ENCODE measurements around the gene ATP2A1.

ATP2A1 gene

GRCh38 chr16:28842696-28843095, 35.6 kb upstream of the ATP2A1 start:
- Histone ChIP-seq H3K4me1 (ENCODE audit: control insufficient read depth, insufficient read depth, low read length) (peaks cover 17% of the 10 kb centered on the region), H3K36me3 (ENCODE audit: control insufficient read depth, insufficient read depth, low read length) (peaks cover 26% of the 10 kb centered on the region), H3K9ac (ENCODE audit: low read length) (no peak overlapping the region), H3K27me3 (ENCODE audit: control insufficient read depth, insufficient read depth, low read length) (no peaks in the 10 kb centered on the region), H3K4me3 (ENCODE audit: low read length) (no peak overlapping the region), H3K27ac (ENCODE audit: low read depth, low read length) (no peak overlapping the region)

GRCh38 chr16:28843766-28844165, 34.5 kb upstream of the ATP2A1 start:
- Histone ChIP-seq H3K27ac (ENCODE audit: low read depth, low read length) (no peak overlapping the region), H3K27me3 (ENCODE audit: control insufficient read depth, insufficient read depth, low read length) (no peaks in the 10 kb centered on the region), H3K36me3 (ENCODE audit: control insufficient read depth, insufficient read depth, low read length) (peaks cover 26% of the 10 kb centered on the region), H3K4me3 (ENCODE audit: low read length) (no peak overlapping the region), H3K9ac (ENCODE audit: low read length) (no peak overlapping the region), H3K4me1 (ENCODE audit: control insufficient read depth, insufficient read depth, low read length) (peaks cover 17% of the 10 kb centered on the region)

DNA sequence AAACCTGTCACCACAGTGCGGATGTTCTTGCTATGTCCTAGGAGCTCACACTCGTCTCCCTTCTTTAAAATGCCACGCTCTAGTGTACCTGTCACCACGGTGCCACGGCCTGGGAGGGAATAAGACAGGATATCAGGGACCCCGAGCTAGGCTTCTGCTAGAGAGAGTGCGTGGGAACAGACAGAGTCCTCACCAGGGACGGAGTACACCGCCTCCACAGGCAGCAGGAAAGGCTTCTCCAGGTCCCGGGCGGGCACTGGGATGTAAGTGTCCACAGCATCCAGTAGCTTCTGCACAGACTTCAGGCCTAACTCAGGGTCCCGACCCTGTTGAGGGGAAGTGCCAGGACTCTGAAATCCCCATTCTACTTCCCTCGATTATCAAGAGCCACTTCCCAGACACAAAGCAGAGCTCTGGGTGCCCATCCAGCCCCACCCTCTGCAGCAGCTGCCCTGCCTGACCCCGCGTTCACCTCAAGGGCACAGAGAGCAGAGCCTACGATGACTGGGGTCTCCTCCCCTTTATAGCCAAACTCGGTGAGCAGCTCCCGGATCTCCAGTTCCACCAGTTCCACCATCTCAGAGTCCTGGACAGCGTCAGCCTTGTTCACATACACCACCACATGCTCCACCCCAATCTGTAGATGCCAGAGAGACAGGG, 33.9 kb upstream of the ATP2A1 start:
- Histone ChIP-seq H3K27me3 (ENCODE audit: control insufficient read depth, insufficient read depth, low read length) (no peaks in the 10 kb centered on the region), H3K4me1 (ENCODE audit: control insufficient read depth, insufficient read depth, low read length) (peaks cover 17% of the 10 kb centered on the region), H3K4me3 (ENCODE audit: low read length) (no peak overlapping the region), H3K36me3 (ENCODE audit: control insufficient read depth, insufficient read depth, low read length) (peaks cover 26% of the 10 kb centered on the region), H3K27ac (ENCODE audit: low read depth, low read length) (no peak overlapping the region), H3K9ac (ENCODE audit: low read length) (no peak overlapping the region)

GRCh38 chr16:28845293-28845692, 33.0 kb upstream of the ATP2A1 start:
- peaks cover 26% of the 10 kb centered on the region for H3K36me3 ChIP-seq (ENCODE audit: control insufficient read depth, insufficient read depth, low read length)
- peaks cover 17% of the 10 kb centered on the region for H3K4me1 ChIP-seq (ENCODE audit: control insufficient read depth, insufficient read depth, low read length)
- H3K27ac ChIP-seq (ENCODE audit: low read depth, low read length) = no peak overlapping the region
- H3K4me3 ChIP-seq (ENCODE audit: low read length) = peak overlapping the region; percentile 88
- H3K9ac ChIP-seq (ENCODE audit: low read length) = peak overlapping the region; percentile 82
- no peaks in the 10 kb centered on the region for H3K27me3 ChIP-seq (ENCODE audit: control insufficient read depth, insufficient read depth, low read length)

DNA sequence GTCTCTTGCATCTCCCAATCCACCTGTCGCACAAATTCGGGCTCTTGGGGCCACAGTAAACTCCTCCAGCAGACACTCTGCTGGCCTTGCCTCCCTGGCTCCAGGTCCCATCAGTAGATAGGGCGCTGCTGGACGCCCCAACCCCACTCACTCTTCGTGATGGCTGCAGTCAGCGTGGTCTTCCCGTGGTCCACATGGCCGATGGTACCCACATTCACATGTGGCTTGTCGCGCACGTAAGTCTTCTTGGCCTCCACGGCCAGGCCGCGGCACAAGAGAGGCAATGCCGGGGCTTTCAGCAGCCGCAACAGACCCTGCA, 32.6 kb upstream of the ATP2A1 start:
- Histone ChIP-seq H3K36me3 (ENCODE audit: control insufficient read depth, insufficient read depth, low read length) (peaks cover 26% of the 10 kb centered on the region), H3K27ac (ENCODE audit: low read depth, low read length) (peak overlapping the region; percentile 84)

DNA sequence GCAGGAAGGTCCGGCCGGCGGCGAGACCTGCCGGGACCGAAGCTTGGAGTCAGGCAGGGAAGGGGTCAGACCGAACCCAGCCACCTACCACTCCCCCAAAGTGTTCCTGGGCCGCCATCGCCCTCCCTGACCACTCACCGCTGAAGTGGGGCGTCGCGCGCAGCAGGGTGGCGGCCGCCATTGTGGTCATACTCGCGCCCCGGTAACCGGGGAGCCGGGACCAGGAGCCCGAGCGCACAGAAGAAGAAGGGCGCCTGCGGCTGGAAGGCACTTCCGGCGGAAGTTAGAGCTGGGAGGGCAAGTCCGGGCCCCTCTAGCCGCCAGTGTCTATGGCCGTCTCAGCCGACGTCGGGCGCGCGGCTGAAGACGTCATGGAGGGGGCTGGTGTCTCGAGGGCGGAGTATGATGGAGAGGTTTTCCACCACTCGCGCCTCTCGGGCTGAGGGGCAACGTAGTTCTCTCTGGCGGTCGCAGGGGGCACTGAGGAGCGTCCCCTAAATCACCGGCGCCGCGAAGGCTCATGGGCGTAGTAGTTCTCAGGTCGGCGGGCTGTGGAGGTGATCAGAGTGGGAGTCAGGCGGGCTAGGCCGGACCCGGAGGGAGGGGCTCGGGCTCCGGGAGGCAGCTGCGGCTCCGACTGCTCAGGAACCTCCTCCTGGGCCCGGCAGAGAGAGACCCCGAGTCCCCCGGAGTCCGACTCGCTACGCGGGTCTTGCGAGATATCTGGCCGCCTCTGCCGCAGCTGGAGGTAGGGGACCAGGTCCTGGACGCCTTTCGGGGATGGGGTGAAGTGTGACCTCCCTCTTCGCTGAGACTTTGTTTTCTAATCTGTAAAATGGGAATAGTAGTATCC, 32.0 kb upstream of the ATP2A1 start, which contains the start of gene TUFM:
Gene TUFM, minus strand, starts transcription at position 269 of the 853 bp plus-strand sequence. Its CDS starts 79 bp downstream, at position 190.
- H3K4me1 ChIP-seq (ENCODE audit: control insufficient read depth, insufficient read depth, low read length) = peaks cover 17% of the 10 kb centered on the region
- no peaks in the 10 kb centered on the region for H3K27me3 ChIP-seq (ENCODE audit: control insufficient read depth, insufficient read depth, low read length)
- H3K9ac ChIP-seq (ENCODE audit: low read length) = peak within 1 kb of the TSS; percentile 94
- H3K4me3 ChIP-seq (ENCODE audit: low read length) = peak within 1 kb of the TSS; percentile 88
- H3K36me3 ChIP-seq (ENCODE audit: control insufficient read depth, insufficient read depth, low read length) = peaks cover 26% of the 10 kb centered on the region
- peak within 1 kb of the TSS; percentile 84 for H3K27ac ChIP-seq (ENCODE audit: low read depth, low read length)

More for the DNA sequence above, 32.6 kb upstream of the ATP2A1 start:
- H3K9ac ChIP-seq (ENCODE audit: low read length) = peak overlapping the region; percentile 82
- H3K4me3 ChIP-seq (ENCODE audit: low read length) = peak overlapping the region; percentile 88
- H3K27me3 ChIP-seq (ENCODE audit: control insufficient read depth, insufficient read depth, low read length) = no peaks in the 10 kb centered on the region
- peaks cover 17% of the 10 kb centered on the region for H3K4me1 ChIP-seq (ENCODE audit: control insufficient read depth, insufficient read depth, low read length)

DNA sequence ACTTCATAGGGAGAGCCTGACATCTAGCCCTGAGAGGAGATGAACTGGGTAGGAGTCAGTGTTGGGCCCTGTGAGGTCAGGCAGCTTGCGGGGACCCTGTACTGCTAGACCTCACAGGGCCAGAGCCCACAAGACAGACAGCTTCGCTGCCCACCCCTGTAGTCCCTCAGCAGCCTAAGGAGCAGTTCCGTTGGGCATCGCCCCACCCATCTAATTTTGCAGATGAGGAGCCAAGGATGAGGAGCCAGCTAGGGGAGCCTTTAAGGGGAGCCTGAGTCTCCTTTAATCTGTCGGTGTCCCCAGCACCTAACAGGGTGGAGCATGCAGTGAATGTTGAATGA, 31.4 kb upstream of the ATP2A1 start:
- no peaks in the 10 kb centered on the region for H3K27me3 ChIP-seq (ENCODE audit: control insufficient read depth, insufficient read depth, low read length)
- H3K4me3 ChIP-seq (ENCODE audit: low read length) = peak overlapping the region; percentile 88
- peak overlapping the region; percentile 84 for H3K27ac ChIP-seq (ENCODE audit: low read depth, low read length)
- H3K9ac ChIP-seq (ENCODE audit: low read length) = peak overlapping the region; percentile 94
- H3K36me3 ChIP-seq (ENCODE audit: control insufficient read depth, insufficient read depth, low read length) = peaks cover 26% of the 10 kb centered on the region
- peaks cover 17% of the 10 kb centered on the region for H3K4me1 ChIP-seq (ENCODE audit: control insufficient read depth, insufficient read depth, low read length)

GRCh38 chr16:28858421-28858820, 19.9 kb upstream of the ATP2A1 start:
- Histone ChIP-seq H3K36me3 (ENCODE audit: control insufficient read depth, insufficient read depth, low read length) (no peaks in the 10 kb centered on the region), H3K4me1 (ENCODE audit: control insufficient read depth, insufficient read depth, low read length) (no peaks in the 10 kb centered on the region), H3K27ac (ENCODE audit: low read depth, low read length) (no peak overlapping the region), H3K4me3 (ENCODE audit: low read length) (no peak overlapping the region), H3K9ac (ENCODE audit: low read length) (no peak overlapping the region), H3K27me3 (ENCODE audit: control insufficient read depth, insufficient read depth, low read length) (no peaks in the 10 kb centered on the region)

GRCh38 chr16:28859326-28859725, 19.0 kb upstream of the ATP2A1 start:
- no peaks in the 10 kb centered on the region for H3K36me3 ChIP-seq (ENCODE audit: control insufficient read depth, insufficient read depth, low read length)
- H3K9ac ChIP-seq (ENCODE audit: low read length) = no peak overlapping the region
- H3K27ac ChIP-seq (ENCODE audit: low read depth, low read length) = no peak overlapping the region
- H3K4me1 ChIP-seq (ENCODE audit: control insufficient read depth, insufficient read depth, low read length) = peaks cover under 1% of the 10 kb centered on the region
- no peaks in the 10 kb centered on the region for H3K27me3 ChIP-seq (ENCODE audit: control insufficient read depth, insufficient read depth, low read length)
- no peak overlapping the region for H3K4me3 ChIP-seq (ENCODE audit: low read length)

DNA sequence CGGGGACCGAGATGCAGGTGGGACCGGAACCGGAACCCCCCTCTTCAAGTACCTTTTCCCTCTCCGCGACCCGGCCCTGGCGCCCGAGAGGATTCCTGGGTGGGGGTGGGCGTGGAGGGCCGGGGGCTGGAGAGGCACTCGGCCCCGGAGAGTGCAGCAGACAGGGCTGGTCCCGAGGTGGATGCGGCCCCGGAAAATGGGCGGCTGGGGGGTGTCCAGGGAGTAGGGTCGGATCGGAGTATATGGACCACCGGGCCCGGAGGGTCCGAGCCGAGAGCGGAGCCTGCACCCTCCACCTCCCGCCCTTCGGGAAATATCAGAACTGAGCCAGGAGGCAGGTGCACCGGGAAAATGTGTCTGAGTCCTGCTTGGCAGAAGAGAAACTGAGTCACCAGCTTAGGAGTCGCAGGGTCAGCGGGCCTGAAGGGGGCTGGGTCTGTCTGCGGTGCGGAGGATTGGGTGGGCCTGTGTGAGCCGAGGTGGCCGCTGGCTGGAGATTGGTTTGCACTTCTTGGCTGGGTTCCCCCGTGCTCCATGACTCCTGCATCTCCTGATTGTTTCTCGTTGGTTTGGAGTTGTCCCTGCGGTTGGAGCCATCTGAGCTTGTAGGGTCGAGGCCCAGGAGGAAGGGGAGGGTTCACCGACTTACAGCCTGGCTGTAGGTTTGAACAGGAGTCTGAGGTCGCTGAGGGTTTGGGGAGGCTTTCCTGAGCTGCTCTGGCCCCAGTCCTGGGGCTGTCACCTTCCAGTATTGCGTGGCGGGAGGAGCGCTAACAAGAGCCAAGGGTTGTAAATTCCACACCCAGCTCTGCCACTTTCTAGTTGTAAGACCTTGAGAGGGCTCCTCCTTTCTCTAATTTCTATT, 14.1 kb upstream of the ATP2A1 start:
- Histone ChIP-seq H3K27ac (ENCODE audit: low read depth, low read length) (peak overlapping the region; percentile 99), H3K4me3 (ENCODE audit: low read length) (peak overlapping the region; percentile 98), H3K4me1 (ENCODE audit: control insufficient read depth, insufficient read depth, low read length) (peaks cover 8% of the 10 kb centered on the region), H3K27me3 (ENCODE audit: control insufficient read depth, insufficient read depth, low read length) (no peaks in the 10 kb centered on the region), H3K36me3 (ENCODE audit: control insufficient read depth, insufficient read depth, low read length) (peaks cover 13% of the 10 kb centered on the region), H3K9ac (ENCODE audit: low read length) (peak overlapping the region; percentile 71)

GRCh38 chr16:28865001-28865688, 13.1 kb upstream of the ATP2A1 start:
- Histone ChIP-seq H3K36me3 (ENCODE audit: control insufficient read depth, insufficient read depth, low read length) (peaks cover 23% of the 10 kb centered on the region), H3K4me3 (ENCODE audit: low read length) (peak overlapping the region; percentile 98), H3K27me3 (ENCODE audit: control insufficient read depth, insufficient read depth, low read length) (no peaks in the 10 kb centered on the region), H3K9ac (ENCODE audit: low read length) (no peak overlapping the region), H3K27ac (ENCODE audit: low read depth, low read length) (no peak overlapping the region), H3K4me1 (ENCODE audit: control insufficient read depth, insufficient read depth, low read length) (peaks cover 8% of the 10 kb centered on the region)

Measured in rectal smooth muscle tissue (tissue), 1 donor.